ENCODE measurements around the gene ACAP1. TPM values are rescaled to one million over a fixed set of nuclear protein-coding genes. Genes with fewer than 3 reads are reported as not detected.

The ACAP1 gene
- total and polyA plus RNA-seq, 9 of the 15 experiments (the other 6 are each of a cell fraction or from before 2014, with no cell fraction given): 0.15 to 8.5 (median 2.4) TPM

GRCh38 chr17:7329374-7329996, 6.8 kb upstream of the ACAP1 start (continued):
- no peak for TF ChIP-seq THRA (IDR thresholded peaks at IDR 0.05)
- TF ChIP-seq CAMTA2 (CRISPR knock-in tag; conservative IDR thresholded peaks at IDR 0.05): no peak
- TF ChIP-seq E2F3 (CRISPR knock-in tag; IDR thresholded peaks at IDR 0.05): no peak
- no peak for TF ChIP-seq ZFP30 (CRISPR knock-in tag; IDR thresholded peaks at IDR 0.05; ENCODE audit: borderline replicate concordance)
- no peak for TF ChIP-seq ZKSCAN1 (IDR thresholded peaks at IDR 0.05; ENCODE audit: low read depth, low read length)
- no peak for TF ChIP-seq ZBTB9 (CRISPR knock-in tag; IDR thresholded peaks at IDR 0.05)
- no peak for TF ChIP-seq ARHGAP35 (IDR thresholded peaks at IDR 0.05; ENCODE audit: partially characterized antibody)
- no peak for TF ChIP-seq RNF219 (CRISPR knock-in tag; IDR thresholded peaks at IDR 0.05)
- TF ChIP-seq ZNF407 (IDR thresholded peaks at IDR 0.05; ENCODE audit: low read depth): no peak
- TF ChIP-seq ZNF232 (CRISPR knock-in tag; IDR thresholded peaks at IDR 0.05): no peak
- no peak for TF ChIP-seq EWSR1 (IDR thresholded peaks at IDR 0.05; ENCODE audit: borderline replicate concordance, low read depth, partially characterized antibody)
- TF ChIP-seq PTTG1 (tag; IDR thresholded peaks at IDR 0.05; ENCODE audit: low read depth): no peak
- no peak for TF ChIP-seq ARID2 (IDR thresholded peaks at IDR 0.05)
- no peak for TF ChIP-seq SNIP1 (IDR thresholded peaks at IDR 0.05; ENCODE audit: low read depth)

Measured in K562 (cell line).